GM19043 (cell line): ENCODE data around the gene HOXD10.

Experiments used
- ATAC-seq: cut with Tn5 transposase; IDR thresholded peaks from one replicate; pipeline ENCODE4 v1.9.1; 2021; ENCODE audit warnings: low read depth; ENCODE audit not compliant: unreplicated experiment

The HOXD10 gene

GRCh38 chr2:176082525-176082823, 34.1 kb upstream of the HOXD10 start:
- no peak for ATAC-seq

- ATAC-seq: no peak
These were observed 33.5 kb upstream of the HOXD10 start for GRCh38 chr2:176082824-176083751.

GRCh38 chr2:176083796-176084261, 32.7 kb upstream of the HOXD10 start, which contains the start of gene EVX2:
Gene EVX2 (minus strand): TSS chr2:176083962. CDS start chr2:176083776, 186 bp downstream.
- no peak for ATAC-seq

GRCh38 chr2:176084611-176085119, 31.9 kb upstream of the HOXD10 start:
- no peak for ATAC-seq

GRCh38 chr2:176085120-176085788, 31.3 kb upstream of the HOXD10 start:
- no peak for ATAC-seq

GRCh38 chr2:176085861-176086771, 30.5 kb upstream of the HOXD10 start:
- no peak for ATAC-seq

GRCh38 chr2:176087330-176088047, 29.1 kb upstream of the HOXD10 start:
- no peak for ATAC-seq

- no peak for ATAC-seq
These were observed 28.3 kb upstream of the HOXD10 start for GRCh38 chr2:176088048-176088936.

GRCh38 chr2:176088937-176089842, 27.4 kb upstream of the HOXD10 start:
- no peak for ATAC-seq

- no peak for ATAC-seq
These were observed 26.7 kb upstream of the HOXD10 start for GRCh38 chr2:176089843-176090395.

- ATAC-seq: no peak
These were observed 25.7 kb upstream of the HOXD10 start for GRCh38 chr2:176090862-176091261.

GRCh38 chr2:176091329-176092258, 25.0 kb upstream of the HOXD10 start:
- no peak for ATAC-seq

- ATAC-seq: no peak
These were observed 24.1 kb upstream of the HOXD10 start, which contains the start of gene HOXD13 for GRCh38 chr2:176092270-176093144. Gene HOXD13 (plus strand): TSS chr2:176092721. CDS start chr2:176092891, 170 bp downstream.

- no peak for ATAC-seq
These were observed 23.3 kb upstream of the HOXD10 start for GRCh38 chr2:176093145-176093897.

- no peak for ATAC-seq
These were observed 22.7 kb upstream of the HOXD10 start for GRCh38 chr2:176093898-176094249.
